Kidney epithelial cell (primary cell): ENCODE measurements around the gene RNF182. TPM values are rescaled to one million over a fixed set of nuclear protein-coding genes. Genes with fewer than 3 reads are reported as not detected.
"Not testable (repeated sequence)": the region's sequence is repeated elsewhere in the genome, so short reads cannot be mapped to it uniquely, and the experiment has no call there.

Experiments
- DNase-seq: peaks from one replicate; pipeline ENCODE4 v3.0.0-alpha.2; 2010; ENCODE audit warnings: low read depth
- H3K27me3 ChIP-seq: 2 replicates; pipeline ENCODE4 v1.6.0; 2011; ENCODE audit warnings: low read length; ENCODE audit not compliant: control insufficient read depth, insufficient read depth
- H3K36me3 ChIP-seq: 2 replicates; pipeline ENCODE4 v1.5.1; 2011; ENCODE audit warnings: low read length; ENCODE audit not compliant: control insufficient read depth, insufficient read depth
- H3K4me3 ChIP-seq: 2 replicates; pipeline ENCODE4 v1.5.1; 2011; ENCODE audit warnings: low read depth, mild to moderate bottlenecking, control low read depth, low read length
- CTCF ChIP-seq: IDR thresholded peaks from 2 replicates; pipeline ENCODE4 v1.5.1; 2011; ENCODE audit warnings: mild to moderate bottlenecking, moderate library complexity, low read length, control low read depth, inconsistent platforms; ENCODE audit not compliant: insufficient read depth, poor library complexity, severe bottlenecking
- total RNA-seq: library from RNA; depleted of rRNA; stranded (reverse); fragments of >200 nt; gene quantifications from 2 replicates; pipeline ENCODE4 v1.2.3, GENCODE V29; 2015

The RNF182 gene
- total RNA-seq, 1 donor from 2014 or later = 7.6 TPM

DNA sequence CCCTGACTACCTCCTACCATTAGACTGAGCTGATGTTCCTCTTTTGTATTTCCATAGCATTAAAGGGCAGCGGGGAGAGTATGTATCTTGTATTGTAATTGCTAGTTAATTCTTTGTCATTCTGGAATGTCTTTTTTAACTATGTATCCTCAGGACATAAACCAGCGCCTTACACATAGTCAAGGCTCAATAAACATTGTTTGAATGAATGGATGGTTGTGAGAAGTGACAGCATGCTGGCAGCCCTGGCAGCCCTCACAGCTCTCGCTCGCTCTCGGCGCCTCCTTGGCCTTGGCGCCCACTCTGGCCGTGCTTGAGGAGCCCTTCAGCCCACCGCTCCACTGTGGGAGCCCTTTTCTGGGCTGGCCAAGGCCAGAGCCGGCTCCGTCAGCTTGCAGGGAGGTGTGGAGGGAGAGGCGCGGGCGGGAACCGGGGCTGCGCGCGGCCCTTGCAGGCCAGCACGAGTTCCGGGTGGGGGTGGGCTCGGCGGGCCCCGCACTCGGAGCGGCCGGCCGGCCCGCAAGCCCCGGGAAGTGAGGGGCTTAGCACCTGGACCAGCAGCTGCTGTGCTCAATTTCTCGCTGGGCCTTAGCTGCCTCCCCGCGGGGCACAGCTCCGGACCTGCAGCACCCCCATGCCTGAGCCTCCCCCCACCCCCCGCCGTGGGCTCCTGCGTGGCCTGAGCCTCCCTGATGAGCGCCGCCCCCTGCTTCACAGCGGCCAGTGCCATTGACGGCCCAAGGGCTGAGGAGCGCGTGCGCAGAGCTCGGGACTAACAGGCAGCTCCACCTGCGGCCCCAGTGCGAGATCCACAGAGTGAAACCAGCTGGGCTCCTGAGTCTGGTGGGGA lies 93.1 kb downstream of the RNF182 start:
- no peak for DNase-seq
- H3K4me3 ChIP-seq = no peak overlapping the region
- H3K36me3 ChIP-seq = no peaks in the 10 kb centered on the region
- no peak for TF ChIP-seq CTCF
- no peaks in the 10 kb centered on the region for H3K27me3 ChIP-seq

GRCh38 chr6:14018559-14018958 lies 93.8 kb downstream of the RNF182 start:
- not testable (repeated sequence) for H3K27me3 ChIP-seq, H3K4me3 ChIP-seq

GRCh38 chr6:14020551-14020950 lies 95.8 kb downstream of the RNF182 start:
- no peak for TF ChIP-seq CTCF
- no peaks in the 10 kb centered on the region for H3K36me3 ChIP-seq
- no peak overlapping the region for H3K4me3 ChIP-seq
- no peaks in the 10 kb centered on the region for H3K27me3 ChIP-seq
- no peak for DNase-seq

More at GRCh38 chr6:14018559-14018958, 93.8 kb downstream of the RNF182 start:
- not testable (repeated sequence) for H3K36me3 ChIP-seq, DNase-seq

GRCh38 chr6:14021449-14021848 lies 96.7 kb downstream of the RNF182 start:
- Histone ChIP-seq H3K4me3 (no peak overlapping the region), H3K36me3 (no peaks in the 10 kb centered on the region), H3K27me3 (no peaks in the 10 kb centered on the region)
- no peak for DNase-seq
- no peak for TF ChIP-seq CTCF

GRCh38 chr6:14022673-14023072 lies 97.9 kb downstream of the RNF182 start:
- no peak for TF ChIP-seq CTCF
- no peak for DNase-seq
- no peaks in the 10 kb centered on the region for H3K36me3 ChIP-seq
- no peak overlapping the region for H3K4me3 ChIP-seq
- H3K27me3 ChIP-seq = no peaks in the 10 kb centered on the region

DNA sequence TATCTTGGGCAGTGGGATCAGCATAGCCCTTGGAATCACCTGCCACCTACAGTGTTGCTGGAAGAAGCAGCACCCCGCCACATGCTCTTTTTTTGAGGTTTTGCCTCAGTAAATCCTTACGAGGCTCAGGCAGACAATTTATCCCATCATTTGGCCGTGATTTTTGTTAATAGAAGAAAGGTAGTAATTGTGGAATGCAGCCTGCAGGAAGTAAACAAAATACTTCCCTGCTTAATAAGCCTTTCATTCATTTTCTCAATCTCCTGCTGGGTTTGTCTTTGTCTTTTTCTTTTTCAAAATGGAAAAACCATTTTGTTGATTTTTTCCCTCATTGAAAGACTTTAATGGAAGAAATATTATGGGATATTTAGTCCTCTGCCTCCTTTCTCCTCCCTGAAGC lies 99.1 kb downstream of the RNF182 start:
- H3K4me3 ChIP-seq = no peak overlapping the region
- no peak for TF ChIP-seq CTCF

More for the DNA sequence above, 99.1 kb downstream of the RNF182 start:
- no peak for DNase-seq
- Histone ChIP-seq H3K27me3 (no peaks in the 10 kb centered on the region), H3K36me3 (no peaks in the 10 kb centered on the region)
